ENCODE measurements around the gene FAM120A. TPM values are rescaled to one million over a fixed set of nuclear protein-coding genes. Genes with fewer than 3 reads are reported as not detected.

The FAM120A gene
- total and polyA plus RNA-seq, 7 donors: 59.9 to 106 (median 66.0) TPM

GRCh38 chr9:93598647-93599241 is 147.3 kb downstream of the FAM120A start:
- peaks cover 0 to 57% (median 40%) of the 10 kb centered on the region in 4 donors for H3K4me1 ChIP-seq
- no peaks in the 10 kb centered on the region for H3K9me3 ChIP-seq
- no peaks in the 10 kb centered on the region for H3K36me3 ChIP-seq
- 20 to 46% methylated on average over 11 of the region's 11 CpGs for WGBS, 2 donors
- intact Hi-C loops (cut with DNase I): no loop called here
- no peak overlapping the region for H3K27ac ChIP-seq
- no peaks in the 10 kb centered on the region for H3K27me3 ChIP-seq
- TF ChIP-seq CTCF (IDR thresholded peaks at IDR 0.05) (no peak), EP300 (IDR thresholded peaks at IDR 0.05) (no peak), POLR2AphosphoS5 (IDR thresholded peaks at IDR 0.05) (no peak), POLR2A (IDR thresholded peaks at IDR 0.05) (no peak)
- no peak for DNase-seq
- H3K4me3 ChIP-seq: no peak overlapping the region

- Histone ChIP-seq H3K4me3 (no peak overlapping the region), H3K4me1 (peaks cover 0 to 52% (median 37%) of the 10 kb centered on the region in 4 donors), H3K9me3 (no peaks in the 10 kb centered on the region), H3K27ac (no peak overlapping the region), H3K27me3 (no peaks in the 10 kb centered on the region), H3K36me3 (no peaks in the 10 kb centered on the region)
- intact Hi-C loops (cut with DNase I): no loop called here
- DNase-seq: no peak
- TF ChIP-seq POLR2A (IDR thresholded peaks at IDR 0.05) (no peak), CTCF (IDR thresholded peaks at IDR 0.05) (no peak), EP300 (IDR thresholded peaks at IDR 0.05) (no peak), POLR2AphosphoS5 (IDR thresholded peaks at IDR 0.05) (no peak)
- WGBS, 2 donors: 71 to 76% methylated on average over 17 of the region's 17 CpGs
Measured at GRCh38 chr9:93599571-93600403, 148.3 kb downstream of the FAM120A start.

GRCh38 chr9:93600504-93600903 is 149.0 kb downstream of the FAM120A start:
- intact Hi-C loops (cut with DNase I): no loop called here

GRCh38 chr9:93601063-93601462 is 149.6 kb downstream of the FAM120A start:
- no peak for DNase-seq
- intact Hi-C loops (cut with DNase I): no loop called here
- Histone ChIP-seq H3K27ac (no peak overlapping the region), H3K9me3 (no peaks in the 10 kb centered on the region), H3K4me3 (no peak overlapping the region), H3K27me3 (no peaks in the 10 kb centered on the region), H3K36me3 (no peaks in the 10 kb centered on the region), H3K4me1 (peaks cover 0 to 52% (median 35%) of the 10 kb centered on the region in 4 donors)
- TF ChIP-seq EP300 (IDR thresholded peaks at IDR 0.05) (no peak), POLR2AphosphoS5 (IDR thresholded peaks at IDR 0.05) (no peak), CTCF (IDR thresholded peaks at IDR 0.05) (no peak), POLR2A (IDR thresholded peaks at IDR 0.05) (no peak)
- 75 to 95% methylated on average over 4 of the region's 4 CpGs for WGBS, 2 donors

More at GRCh38 chr9:93600504-93600903, 149.0 kb downstream of the FAM120A start:
- Histone ChIP-seq H3K27ac (no peak overlapping the region), H3K9me3 (no peaks in the 10 kb centered on the region), H3K4me1 (peaks cover 0 to 52% (median 35%) of the 10 kb centered on the region in 4 donors), H3K36me3 (no peaks in the 10 kb centered on the region), H3K27me3 (no peaks in the 10 kb centered on the region), H3K4me3 (no peak overlapping the region)
- no peak for TF ChIP-seq EP300 (IDR thresholded peaks at IDR 0.05)
- TF ChIP-seq POLR2AphosphoS5 (IDR thresholded peaks at IDR 0.05): no peak
- TF ChIP-seq CTCF (IDR thresholded peaks at IDR 0.05): no peak
- no peak for TF ChIP-seq POLR2A (IDR thresholded peaks at IDR 0.05)
- 11 to 21% methylated on average over 3 of the region's 3 CpGs for WGBS, 2 donors
- DNase-seq: no peak

Data from sigmoid colon (tissue), 7 donors.